ENCODE data around the gene ZNF536.
A peak's percentile ranks its signal among the peaks of the same experiment; 100 is the strongest.
"Not testable (repeated sequence)": the region's sequence is repeated elsewhere in the genome, so short reads cannot be mapped to it uniquely, and the experiment has no call there.

ZNF536 gene

DNA sequence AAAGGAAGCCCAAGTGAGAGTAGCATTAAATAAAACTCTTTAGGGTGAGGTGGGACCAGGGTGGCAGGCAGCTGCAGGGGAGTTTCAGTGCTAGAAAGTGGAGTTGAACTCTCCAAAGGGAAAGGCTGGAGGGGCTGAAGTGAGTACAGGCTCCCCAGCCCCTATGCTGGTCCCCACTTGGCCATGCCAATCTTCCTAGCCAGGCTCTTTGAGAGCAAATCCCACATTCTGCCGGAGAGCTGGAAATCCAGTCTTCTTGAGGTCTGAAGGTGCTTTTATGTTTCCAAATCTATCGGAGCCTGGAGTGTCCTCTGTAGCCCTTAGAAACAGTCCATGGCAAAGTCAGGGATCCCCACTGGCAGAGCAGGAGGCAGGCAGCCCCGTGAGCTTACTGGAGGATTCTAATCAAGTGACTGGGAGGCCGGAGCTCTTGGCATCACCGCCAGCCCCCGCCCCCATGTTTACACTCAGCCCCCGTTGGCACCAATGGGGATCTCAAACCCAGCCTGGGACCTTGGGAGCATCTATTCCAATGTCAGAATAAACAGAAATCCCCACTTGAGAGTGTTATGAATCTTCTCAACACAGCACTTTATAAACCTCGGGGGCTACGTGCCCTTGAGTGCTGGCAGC is 18.3 kb downstream of the ZNF536 start:
- no peak for DNase-seq

DNA sequence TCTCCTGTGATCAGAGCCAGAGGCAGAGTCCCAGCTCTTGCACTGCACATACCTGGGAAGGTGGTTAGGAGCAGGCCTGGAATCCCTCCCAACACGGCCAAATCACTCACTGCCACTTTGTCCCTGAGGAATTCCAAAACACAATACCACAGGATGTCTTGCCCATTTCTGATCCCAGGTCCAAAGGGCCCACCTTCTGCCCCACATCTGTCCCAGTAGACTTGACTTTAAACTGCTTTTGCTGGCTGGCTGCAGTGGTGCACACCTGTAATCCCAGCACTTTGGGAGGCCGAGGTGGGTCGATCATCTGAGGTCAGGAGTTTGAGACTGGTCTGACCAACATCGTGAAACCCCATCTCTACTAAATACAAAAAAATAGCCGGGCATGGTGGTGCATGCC is 18.9 kb downstream of the ZNF536 start:
- no peak for DNase-seq

DNA sequence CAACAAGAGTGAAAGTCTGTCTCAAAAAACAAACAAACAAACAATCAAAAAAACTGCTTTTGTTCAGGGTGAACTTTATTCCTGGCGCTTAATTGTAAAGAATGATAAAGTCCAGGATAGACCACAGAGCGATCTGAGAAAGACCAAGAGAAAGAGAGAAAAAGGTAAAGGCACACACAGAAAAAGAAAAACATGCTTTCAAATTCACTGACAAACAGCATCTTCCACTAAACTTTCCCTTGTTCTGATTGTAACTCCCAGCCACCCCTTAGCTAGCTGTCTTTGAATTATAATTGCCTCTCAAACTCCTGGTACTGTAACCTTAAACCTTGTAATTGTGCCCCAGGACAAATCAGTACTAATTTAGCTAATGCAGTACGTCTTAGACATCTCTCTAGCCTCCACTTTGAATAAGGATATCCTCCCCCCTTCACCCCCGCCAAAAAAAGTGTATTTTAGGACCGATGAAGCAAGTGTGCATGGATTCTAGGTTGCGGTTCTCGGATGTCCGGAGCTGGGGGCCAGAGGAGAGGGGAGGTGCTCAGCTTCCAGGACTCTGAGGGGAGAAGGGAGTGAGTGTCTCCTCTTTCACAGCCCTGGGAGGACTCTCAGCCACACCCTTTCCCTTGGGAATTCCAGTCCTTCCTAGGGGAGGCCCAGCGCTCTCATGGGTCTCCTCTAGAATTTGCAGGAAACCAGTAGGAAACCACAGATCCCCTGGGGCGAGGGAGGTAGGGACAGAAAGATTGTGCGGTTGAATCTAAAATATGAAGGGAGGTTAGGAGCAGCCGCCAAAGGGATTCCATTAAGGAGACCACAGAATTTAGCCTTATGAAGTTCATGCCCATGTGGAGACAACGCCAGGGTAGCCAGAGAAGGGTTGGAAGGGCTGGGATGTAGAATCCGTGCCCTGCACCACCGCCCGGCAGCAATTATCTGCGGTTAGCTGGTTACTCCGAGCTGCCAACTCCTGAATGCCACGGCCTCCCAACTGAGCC is 19.7 kb downstream of the ZNF536 start:
- DNase-seq, result peak; percentile 10

DNA sequence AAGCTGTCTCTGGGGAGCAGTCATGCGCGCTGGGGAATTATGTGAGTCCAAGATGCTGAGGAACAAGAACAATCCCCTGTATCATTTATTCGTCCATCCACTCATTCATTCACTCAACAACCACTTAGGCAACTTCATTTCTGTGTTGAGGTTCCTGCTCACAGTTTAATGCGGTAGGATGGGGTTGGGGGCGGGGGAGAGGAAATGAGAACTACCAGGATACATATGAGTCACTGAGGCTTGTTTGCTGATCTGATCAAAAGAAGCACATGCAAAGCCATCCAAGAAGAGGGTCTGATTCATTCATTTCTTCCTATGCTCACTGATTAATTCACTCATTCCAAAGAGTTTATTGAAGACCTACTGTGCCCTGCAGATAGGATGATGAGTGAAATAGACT is 20.9 kb downstream of the ZNF536 start:
- DNase-seq, result no peak

DNA sequence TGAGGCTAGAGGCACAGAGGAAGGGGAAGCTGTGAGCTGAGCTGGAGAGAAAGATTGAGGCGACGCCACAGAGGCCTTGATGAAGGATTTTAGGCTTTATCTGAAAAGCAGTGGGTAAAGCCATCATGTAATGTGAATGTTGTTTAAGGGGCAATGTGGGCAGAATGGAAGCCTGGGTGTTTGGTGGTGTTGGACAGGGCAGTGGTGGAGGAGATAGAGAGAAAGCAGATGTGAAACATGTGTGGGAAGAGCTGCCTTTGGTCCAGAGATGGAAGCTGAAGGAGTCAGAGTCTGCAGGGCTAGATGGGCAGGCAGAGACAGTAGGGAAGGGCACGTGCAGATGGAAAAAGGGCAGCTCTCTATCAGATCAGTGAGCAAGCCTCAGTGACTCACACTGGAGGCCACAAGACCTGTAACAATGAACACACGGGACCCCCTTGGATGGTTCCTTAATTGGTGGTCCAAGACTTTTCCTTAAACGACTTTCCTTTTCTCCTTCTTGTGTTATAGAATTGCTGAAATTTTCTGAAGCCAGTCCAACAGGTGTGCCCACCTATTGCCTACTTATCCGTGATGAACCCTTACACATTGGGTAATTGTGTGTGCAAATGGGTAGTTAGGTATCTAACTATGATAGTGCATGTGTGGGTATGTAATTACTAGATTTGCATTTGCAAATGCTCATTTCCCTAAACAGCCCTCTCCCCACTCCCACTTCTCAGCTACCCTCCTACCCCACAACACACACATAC is 21.7 kb downstream of the ZNF536 start:
- no peak for DNase-seq

DNA sequence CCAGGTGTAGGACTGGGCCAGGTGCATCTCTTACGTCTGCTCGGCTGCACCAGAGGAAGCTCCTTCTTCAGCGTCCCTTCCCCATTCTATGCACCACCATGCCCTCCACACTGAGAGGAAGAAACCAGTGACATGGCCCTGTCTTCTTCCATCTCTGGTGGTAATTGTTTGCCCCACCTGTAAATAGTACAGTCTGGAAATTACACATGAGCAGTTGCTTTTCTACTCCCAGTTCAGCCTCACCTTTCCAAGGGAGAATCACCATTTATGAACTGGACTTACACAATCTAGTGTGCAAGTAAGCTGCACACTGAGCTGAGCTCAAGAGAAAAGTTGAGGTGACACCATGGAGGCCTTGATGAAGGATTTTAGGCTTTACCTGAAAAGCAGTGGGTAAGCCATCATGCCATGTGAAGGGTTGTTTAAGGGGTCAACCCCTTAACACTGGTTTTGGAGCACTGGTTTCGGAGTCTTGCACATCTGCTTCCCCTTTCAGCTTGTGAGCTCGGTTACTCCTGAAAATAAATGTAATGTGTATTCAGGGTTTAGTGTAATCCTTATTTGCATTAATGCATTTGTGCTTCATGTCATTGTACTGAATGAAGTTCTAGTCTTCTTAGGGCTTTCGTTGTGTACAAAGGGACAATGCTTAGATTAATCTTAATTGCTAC is 22.4 kb downstream of the ZNF536 start:
- no peak for DNase-seq

DNA sequence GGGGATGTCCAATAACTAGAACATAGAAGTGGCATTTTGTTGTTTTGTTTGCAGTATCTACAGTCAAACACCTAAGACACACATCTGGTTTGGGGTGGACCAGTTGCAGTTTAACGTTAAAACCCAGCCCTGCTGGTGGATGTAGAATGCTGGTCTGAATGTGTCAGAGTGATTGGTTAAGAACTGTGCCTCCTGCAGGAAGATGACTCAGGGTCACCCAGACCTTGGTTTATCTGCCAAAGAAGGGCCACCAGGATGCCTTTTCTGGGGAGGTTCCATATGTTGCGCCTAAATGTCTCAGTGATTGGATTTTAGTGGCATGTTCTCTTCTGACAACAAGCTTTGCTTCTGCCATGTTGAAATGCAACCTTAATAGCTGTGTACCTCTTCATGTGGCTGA is 23.1 kb downstream of the ZNF536 start:
- DNase-seq, result no peak

DNA sequence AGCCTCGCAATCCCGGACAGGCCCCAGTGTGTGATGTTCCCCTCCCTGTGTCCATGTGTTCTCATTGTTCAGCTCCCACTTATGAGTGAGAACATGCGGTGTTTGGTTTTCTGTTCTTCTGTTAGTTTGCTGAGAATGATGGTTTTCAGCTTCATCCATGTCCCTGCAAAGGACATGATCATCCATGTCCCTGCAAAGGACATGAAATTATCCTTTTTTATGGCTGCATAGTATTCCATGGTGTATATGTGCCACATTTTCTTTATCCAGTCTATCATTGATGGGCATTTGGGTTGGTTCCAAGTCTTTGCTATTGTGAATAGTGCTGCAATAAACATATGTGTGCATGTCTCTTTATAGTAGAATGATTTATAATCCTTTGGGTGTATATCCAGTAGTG is 26.4 kb downstream of the ZNF536 start:
- not testable (repeated sequence) for DNase-seq

DNA sequence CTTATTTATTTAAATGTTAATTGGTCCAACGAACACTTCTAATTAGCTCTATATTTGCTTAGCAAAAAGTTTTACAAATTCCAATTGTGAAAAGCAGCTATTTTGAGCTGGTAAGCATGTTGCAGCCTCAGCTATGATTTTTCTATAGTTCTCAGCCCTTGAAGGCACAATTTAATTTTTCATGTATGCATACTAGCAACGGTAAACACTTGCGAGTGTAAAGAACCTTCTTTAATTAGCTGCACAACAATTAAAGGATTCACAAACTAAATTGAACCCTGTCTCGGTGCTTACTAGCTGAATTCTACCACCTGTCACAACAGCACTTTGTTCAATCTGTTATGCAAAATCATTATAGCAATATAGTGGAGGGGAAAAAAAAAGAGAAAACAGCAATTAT is 29.8 kb downstream of the ZNF536 start:
- DNase-seq, result no peak

DNA sequence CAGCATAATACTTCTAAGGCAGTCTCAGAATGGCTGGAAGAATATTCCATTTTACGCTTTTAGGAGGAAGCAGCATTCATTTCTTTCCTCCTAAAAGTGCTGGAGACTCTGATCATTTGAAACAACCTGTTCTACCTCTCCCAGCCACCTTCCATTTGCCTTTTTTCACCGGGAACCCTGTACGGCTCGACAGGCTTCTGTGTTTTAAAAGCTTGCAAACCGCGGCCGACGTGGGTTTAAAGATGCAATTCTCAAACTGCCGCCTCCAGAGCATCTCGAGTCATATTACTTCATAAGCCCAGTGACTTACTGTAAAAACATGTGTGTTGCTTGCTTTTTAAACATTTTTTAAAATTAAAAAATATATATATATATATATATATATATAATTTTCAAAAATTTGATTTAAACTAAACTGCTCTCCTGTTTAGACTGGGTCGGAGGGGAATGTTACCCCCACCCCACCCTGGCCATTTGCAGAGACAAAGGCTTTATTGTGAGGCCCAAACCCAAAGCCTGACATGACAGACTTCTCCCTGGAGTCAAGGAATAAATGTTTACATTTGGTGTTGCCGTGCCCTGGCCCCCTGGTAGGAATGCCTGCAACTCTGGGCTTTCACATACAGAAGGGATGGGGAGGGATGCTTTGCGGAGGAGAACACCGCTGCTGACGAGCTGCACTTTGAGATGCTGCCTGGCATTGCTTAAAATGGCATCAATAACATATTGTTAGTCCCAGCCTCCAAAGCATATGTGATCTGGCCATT is 30.4 kb downstream of the ZNF536 start:
- no peak for DNase-seq

DNA sequence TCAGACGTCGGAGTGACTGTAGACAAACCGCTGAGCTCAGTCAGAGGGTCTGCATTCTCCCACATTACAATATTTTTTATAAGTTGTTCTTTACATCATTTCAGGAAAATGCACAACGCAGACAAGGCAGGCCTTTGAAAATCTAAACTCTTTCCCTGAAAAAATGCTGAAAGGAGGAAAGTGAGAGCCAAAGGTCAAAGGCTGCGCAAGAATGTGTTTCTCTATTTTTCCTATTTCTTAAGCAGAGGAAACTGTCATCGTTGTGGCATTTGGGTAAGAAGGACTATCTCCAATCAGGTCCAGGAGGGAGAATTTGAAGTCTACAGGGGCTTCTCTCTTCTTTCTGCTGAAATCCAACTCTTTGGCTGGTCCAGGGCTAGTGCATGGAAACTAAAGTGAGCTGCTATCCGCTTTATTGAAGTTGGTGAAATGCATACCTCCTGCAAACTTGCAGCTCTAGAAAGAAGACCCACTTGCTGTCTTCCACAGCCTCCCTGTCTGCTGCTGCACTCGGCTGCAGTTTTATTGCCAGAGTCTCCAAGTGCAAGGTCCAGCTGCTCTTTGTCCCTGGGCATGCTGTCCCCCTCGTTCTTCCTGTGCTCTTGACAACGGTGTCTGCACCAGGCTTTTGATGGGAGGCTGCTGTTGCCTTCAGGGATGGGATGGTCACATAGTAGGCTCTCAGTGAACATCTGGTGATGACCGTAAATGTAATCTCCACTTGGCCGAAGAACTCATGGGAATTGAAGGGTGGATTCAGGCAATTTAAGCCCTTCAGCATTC is 31.2 kb downstream of the ZNF536 start:
- DNase-seq, result no peak

DNA sequence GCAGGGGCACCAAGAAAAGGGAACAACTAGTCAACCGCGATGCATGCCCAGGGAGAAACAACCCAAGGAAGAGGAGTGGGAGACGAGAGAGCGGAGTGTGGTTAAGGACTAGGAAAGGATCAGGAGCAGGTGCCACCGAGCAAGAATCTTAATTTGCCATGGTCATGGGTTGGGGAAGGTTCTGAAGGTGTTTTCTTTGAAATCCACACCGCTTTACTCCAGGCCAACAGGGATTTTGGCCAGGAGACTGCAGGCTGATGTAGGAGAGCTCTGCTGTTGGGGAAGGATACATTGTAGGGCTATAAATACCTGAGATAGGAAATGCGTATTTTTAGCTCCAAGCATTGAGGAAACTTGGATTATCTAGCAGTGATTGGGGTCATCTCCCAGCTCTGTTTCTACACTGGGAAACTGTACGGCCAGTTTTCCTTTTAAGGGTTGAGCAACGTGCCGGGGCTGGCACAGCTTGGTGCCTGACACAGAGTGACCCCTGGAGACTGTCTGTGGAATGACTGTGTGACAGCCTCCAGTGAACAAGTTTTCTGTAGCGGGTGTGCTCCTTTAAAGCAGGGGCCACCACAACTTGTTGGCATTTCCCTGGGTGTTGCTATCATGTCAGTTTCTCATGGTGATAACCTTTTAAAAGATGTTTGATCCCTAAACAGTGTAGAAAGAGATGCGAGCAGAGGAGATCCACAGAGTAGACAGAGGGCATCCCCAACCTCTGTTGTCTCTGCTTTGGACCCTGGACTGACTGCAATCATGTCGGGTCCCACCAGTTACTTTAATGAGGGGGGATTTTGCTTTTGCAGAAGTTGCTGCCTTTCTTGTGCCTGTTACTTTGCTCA is 34.3 kb downstream of the ZNF536 start:
- DNase-seq, result peak; percentile 54

DNA sequence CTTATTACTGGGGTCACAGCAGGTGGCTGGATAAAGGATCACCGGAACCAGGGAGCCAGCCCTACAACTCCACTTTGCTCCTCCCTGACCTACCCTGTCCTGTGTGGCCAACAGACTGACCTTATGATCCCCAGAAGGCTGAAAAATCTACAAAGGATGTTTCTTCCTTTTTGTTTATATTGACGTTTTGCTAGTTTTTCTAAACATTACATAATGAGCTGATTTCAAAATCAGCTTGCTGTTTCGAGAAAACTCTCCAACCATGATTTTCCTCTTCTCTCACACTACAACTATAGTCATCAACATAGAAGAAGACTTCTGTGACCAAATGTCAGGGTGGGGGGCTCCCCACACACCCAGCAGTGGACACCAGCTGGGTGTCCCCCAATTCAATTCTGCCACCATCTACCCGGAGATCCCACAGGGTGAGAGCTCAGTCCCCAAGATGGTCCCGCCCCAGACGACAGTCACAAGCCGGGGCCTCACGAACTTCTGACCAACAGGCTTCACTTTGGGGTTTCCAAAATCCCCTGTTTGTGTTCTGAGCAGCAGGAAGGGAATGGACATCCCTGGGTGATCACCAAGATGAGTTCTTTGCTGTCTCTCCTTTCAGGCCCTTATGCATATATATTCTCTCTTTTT is 35.0 kb downstream of the ZNF536 start:
- no peak for DNase-seq

DNA sequence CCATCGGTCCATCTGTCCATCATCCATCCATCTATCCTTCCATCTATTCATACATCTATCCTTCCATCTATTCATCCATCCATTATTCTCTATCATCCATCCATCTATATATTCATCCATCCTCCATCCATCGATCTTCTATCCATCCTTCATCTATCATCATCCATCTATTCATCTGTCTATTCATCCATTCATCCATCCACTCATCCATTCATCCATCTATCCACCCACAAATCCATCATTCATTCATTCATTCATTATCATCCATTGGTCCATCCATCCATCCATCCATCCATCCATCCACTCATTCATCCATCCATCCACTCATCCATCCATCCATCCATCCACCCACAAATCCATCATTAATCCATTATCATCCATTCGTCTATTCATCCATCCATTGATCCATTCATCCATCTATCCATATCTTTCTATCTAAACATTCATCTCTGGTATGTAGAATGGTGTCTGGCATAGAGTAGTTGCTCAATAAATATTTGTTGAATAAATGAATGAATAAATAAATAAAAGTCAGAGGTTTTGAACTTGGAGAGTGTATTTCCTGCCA is 36.6 kb downstream of the ZNF536 start:
- no peak for DNase-seq

DNA sequence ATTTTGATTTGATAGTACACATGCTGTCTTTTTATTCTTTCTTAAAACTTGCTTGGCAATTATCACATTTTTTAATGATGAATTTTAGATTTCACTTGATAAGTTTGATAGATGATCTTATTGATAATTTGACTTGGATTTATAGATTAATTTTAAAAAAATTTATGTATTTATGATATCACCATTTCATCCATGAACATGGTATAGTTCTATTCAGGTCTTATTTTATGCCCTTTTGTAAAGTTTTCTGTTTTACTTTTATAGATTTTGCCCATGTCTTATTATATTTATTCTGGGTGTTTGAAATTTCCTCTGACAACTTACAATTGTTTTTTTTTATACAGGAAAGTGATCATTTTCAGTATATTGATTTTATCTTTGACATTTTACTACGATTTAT is 39.5 kb downstream of the ZNF536 start:
- no peak for DNase-seq

DNA sequence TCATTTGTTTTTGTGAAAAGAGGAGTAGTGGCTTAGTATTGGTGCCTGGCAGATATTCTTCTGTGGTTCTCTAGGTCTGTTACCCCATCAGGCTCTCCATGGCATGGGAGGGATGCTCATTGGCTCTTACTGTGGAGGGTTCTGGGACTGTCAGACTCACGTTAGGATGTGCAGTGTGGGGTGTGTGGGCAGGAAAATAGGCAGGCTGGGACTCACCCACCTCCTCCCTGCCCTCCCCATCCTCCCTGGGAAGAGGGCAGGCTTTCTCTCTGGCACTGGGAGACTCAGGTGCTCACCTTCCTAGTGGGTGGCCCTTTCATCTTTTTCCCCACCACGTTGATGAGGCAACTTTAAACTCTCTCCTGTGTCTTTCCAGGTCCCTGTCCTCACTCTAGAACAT is 44.2 kb downstream of the ZNF536 start:
- no peak for DNase-seq

DNA sequence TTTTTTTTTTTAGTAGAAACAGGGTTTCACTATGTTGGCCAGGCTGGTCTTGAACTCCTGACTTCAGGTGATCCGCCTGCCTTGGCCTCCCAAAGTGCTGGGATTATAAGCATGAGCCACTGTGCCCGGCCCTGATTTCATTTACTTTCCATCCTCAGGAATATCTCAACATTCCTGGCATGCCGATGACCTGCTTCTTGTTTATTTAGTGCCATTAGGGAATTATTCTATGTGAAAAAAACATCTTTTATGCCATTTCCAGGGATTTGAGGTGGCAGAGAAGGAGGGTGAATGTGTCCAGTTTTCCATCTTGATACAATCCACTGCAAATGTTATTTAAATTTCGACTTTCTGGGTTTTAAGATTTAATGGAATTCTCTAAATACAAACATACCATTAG is 45.0 kb downstream of the ZNF536 start:
- not testable (repeated sequence) for DNase-seq

DNA sequence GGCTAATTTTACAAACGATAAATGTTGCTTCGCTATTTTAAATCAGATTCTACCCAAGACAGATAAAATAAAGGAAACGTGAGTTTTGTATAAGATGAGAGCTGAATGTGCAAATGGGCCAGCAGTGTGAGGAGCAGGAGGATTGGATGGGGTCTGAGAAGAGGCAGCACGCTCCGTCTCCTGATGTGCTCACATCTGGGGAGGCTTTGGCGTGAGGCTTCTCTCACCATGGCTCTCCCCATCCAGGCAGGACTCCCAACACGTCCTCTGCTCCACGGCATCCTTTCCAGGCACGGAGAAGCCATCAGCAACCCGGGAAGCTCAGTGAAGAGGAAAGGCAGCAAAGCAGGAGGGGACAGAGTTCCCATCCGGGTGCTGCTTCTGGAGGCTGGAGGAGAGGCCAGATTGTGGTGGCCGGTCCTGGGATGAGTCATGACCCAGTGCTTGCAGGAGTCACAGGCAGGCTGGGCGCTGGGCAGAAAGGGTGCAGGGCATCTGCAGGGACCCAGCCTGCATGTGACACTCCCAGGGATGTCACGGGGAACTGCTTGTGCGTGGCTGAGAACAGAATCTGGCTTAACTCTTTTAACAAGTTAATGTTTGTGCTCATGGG is 47.5 kb downstream of the ZNF536 start:
- DNase-seq, result no peak

DNA sequence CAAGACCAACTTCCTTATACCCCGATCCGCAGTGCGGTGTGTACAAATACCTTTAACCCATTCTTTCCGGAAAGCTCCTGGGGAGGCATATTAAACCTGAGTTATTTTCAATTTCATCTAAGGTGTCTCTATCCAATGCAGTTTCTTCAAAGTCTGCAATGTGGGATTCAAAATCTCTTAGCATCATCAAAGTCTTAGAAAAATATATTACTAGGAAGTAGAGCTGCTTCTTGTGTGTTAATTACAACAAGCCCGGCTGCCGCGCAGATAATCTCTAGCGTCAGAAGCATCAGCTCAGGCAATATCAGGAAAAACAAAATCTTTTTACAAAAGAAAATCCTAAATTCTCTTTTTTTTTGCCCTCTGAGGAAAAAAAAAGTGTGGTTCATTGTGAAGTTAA is 48.1 kb downstream of the ZNF536 start:
- peak; percentile 53 for DNase-seq
